PFSK-1 (cell line): ENCODE data around the gene PRR15. TPM values are rescaled to one million over a fixed set of nuclear protein-coding genes. Genes with fewer than 3 reads are reported as not detected.

Source experiments
- FOXP2 ChIP-seq: optimal IDR thresholded peaks from 2 replicates; pipeline ENCODE3; 2011; ENCODE audit warnings: borderline replicate concordance, control low read depth, inconsistent platforms; ENCODE audit not compliant: insufficient read depth; ENCODE audit errors: extremely low read length, extremely low read depth
- POLR2AphosphoS5 ChIP-seq: IDR thresholded peaks from 2 replicates; pipeline ENCODE4 v1.6.1; 2012; ENCODE audit warnings: low read depth, mild to moderate bottlenecking, control low read depth, low read length, moderate library complexity
- REST ChIP-seq, 2 experiments: IDR thresholded peaks; 2 replicates each; pipeline versions ENCODE4 v1.6.1 to v1.8.0; 2011 to 2012; ENCODE audit warnings: low read depth in 2 of 2, low read length in 2 of 2, control low read depth in 1 of 2, inconsistent platforms in 1 of 2, mild to moderate bottlenecking in 1 of 2, moderate library complexity in 1 of 2; ENCODE audit not compliant: insufficient read depth in 1 of 2
- SIN3A ChIP-seq: IDR thresholded peaks from 2 replicates; pipeline ENCODE4 v1.6.1; 2012; ENCODE audit warnings: mild to moderate bottlenecking, low read length, moderate library complexity, borderline replicate concordance; ENCODE audit not compliant: insufficient read depth
- TAF1 ChIP-seq: IDR thresholded peaks from 2 replicates; pipeline ENCODE4 v1.6.1; 2012; ENCODE audit warnings: low read length, control low read depth, borderline replicate concordance; ENCODE audit not compliant: insufficient read depth
- polyA plus RNA-seq: library from polyadenylated mRNA; unstranded; fragments of >200 nt; gene quantifications from one replicate; pipeline ENCODE4 v1.2.1, GENCODE V29; 2012; ENCODE audit warnings: low read depth, missing spikeins; ENCODE audit not compliant: insufficient read length

PRR15 gene
- polyA plus RNA-seq: not detected

DNA sequence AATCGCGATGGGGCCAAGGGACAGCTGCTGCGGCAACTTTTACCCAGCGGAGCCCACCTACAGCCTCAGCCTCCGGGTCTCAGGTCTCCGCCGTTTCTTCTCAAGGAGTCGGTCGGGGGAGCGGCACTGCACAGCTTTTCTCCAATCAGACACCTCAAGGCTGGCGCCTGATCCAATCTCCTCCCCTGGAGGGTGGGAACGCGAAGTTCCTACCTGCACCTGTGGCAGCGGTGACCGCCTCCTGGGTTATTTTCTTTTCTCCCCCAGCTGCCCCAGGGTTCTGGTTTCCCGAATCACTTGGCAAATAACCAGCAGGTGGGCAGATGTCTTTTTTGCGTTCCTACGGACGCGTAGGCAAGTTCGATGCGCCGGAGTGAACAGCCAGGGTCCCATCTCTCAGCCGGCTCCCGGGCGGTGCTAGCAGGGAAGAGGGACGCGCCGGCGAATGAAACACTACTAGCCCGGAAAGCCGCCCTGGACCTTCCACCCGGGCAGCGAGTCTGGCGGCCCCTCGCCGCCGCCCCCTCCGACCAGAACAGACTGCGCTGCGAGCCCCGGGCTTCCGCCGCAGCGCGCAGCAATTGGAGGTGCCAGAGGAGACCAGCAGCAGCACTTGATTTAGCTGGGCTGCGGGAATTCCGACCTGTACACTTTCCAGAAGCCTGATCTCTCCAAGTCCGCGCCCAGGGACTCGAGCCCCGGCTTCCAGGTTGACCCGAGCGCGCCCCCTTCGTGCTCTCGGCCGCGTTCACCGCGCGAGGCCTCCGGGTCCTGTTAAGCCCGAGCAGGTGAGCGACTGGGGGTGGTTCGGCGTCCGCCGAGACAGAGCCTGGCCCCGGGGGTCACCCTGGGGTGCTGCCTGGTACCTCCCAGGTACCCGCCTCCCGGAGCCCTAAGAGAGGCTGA lies at the start of gene PRR15:
TSS of gene PRR15 (plus strand) at position 246 of the 906 bp plus-strand sequence. CDS start 2,495 bp downstream, outside the sequence.
- TF ChIP-seq FOXP2 (no peak), REST (IDR thresholded peaks at IDR 0.05; ENCODE audit: insufficient read depth in 1 of 2, low read depth in 2 of 2, low read length in 2 of 2) (no peak), POLR2AphosphoS5 (no peak), TAF1 (no peak), SIN3A (no peak)

GRCh38 chr7:29516491-29516890 lies 47.1 kb upstream of the PRR15 start:
- no peak for TF ChIP-seq REST (IDR thresholded peaks at IDR 0.05; ENCODE audit: insufficient read depth in 1 of 2, low read depth in 2 of 2, low read length in 2 of 2)
- no peak for TF ChIP-seq FOXP2
- TF ChIP-seq SIN3A: no peak
- no peak for TF ChIP-seq TAF1
- TF ChIP-seq POLR2AphosphoS5: no peak

DNA sequence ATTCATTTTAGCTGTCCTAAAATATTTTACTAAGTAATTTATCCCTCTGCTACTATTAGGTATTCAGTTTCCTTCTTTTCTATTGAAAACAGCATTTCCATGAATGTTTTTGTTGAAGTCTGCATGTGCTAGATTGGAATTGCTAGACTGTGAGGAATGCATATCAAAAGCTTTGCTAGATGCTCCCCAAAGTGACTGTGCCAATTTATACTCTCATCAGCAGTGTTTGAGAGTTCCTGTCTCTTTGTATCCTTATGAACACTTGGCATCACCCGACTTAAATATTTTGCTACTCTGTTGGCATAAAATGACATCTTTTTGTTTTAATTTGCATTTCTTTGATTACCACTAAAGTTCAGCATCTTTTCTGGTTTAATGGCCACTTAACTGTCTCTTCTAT lies 45.0 kb upstream of the PRR15 start:
- TF ChIP-seq REST (IDR thresholded peaks at IDR 0.05; ENCODE audit: insufficient read depth in 1 of 2, low read depth in 2 of 2, low read length in 2 of 2): no peak
- no peak for TF ChIP-seq POLR2AphosphoS5
- TF ChIP-seq TAF1: no peak
- no peak for TF ChIP-seq FOXP2
- TF ChIP-seq SIN3A: no peak

DNA sequence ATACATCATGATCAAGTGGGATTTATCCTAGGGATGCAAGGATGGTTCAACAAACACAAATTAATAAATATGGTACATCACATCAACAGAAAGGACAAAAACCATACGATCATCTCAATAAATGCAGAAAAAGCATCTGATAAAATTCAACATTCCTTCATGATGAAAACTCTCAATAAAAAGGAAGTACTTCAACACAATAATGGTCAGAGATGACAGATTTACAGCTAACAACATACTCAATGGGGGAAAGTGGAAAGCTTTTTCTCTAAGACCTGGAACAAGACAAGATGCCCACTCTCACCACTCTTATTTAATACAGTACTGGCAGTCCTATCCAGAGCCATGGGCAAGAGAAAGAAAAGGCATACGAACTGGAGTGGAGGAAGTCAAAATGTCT lies 39.9 kb upstream of the PRR15 start:
- no peak for TF ChIP-seq POLR2AphosphoS5
- no peak for TF ChIP-seq TAF1
- no peak for TF ChIP-seq SIN3A
- TF ChIP-seq REST (IDR thresholded peaks at IDR 0.05; ENCODE audit: insufficient read depth in 1 of 2, low read depth in 2 of 2, low read length in 2 of 2): no peak
- no peak for TF ChIP-seq FOXP2
